UCSD-AML1 (cell line): ENCODE data around the gene AQP12A.
"Not testable (repeated sequence)": the region's sequence is repeated elsewhere in the genome, so short reads cannot be mapped to it uniquely, and the experiment has no call there.

ENCODE experiments used
- DNase-seq: peaks from one replicate; lab custom pipeline; 2025; ENCODE audit not compliant: unreplicated experiment; lab: John Stamatoyannopoulos, UW

The AQP12A gene

DNA sequence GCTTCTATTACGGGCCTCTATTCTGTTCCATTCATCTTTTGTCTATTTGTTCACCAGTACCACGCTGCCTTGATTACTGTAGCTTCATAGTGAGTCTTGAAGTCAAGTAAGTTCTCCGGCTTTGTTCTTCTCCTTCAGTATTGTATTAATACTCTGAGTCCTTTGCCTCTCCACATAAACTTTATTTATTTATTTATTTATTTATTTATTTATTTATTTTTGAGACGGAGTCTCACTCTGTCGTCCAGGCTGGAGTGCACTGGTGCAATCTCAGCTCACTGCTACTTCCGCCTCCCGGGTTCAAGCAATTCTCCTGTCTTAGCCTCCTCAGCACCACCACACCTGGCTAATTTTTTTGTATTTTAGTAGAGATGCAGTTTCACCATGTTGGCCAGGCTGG, 31.8 kb upstream of the AQP12A start:
- DNase-seq: not testable (repeated sequence)

DNA sequence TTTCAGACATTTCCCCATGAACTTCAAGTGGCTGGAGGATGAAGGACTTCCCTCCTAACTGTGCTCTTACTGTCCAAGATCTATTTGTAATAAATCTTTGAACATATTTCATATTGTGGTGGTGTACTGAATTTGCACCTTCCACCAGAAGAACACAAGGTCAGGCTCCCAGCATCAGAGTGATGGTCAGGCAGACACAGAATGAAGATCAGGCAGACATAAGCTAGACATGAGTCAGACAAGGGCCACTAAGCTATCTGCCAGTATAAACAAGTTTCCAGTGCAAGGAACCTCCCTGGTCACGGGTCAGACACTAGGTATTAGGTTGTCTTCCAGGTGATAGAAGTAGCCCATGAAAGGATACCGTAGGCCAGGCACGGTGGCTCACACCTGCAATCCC, 29.0 kb upstream of the AQP12A start:
- DNase-seq: no peak

- no peak for DNase-seq
Measured at GRCh38 chr2:240663546-240664190, 28.0 kb upstream of the AQP12A start.

- DNase-seq: no peak
Measured at GRCh38 chr2:240664622-240665021, 27.0 kb upstream of the AQP12A start.

DNA sequence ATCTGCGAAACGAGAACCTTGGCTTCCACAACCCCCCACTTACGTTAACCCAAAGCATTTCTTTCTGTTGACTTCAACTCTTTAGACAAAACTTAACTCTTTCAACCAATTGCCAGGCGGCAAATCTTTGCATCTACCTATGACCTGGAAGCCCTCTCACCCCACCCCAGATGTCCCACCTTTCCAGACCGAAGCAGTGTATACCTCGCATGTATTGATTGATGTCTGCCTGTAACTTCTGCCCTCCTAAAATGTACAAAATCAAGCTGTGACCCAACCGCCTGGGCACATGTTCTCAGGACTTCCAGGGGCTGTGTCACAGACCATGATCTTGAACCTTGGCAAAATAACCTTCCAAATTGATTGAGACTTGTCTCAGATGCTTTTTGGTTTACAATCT, 21.3 kb upstream of the AQP12A start:
- DNase-seq: no peak

DNA sequence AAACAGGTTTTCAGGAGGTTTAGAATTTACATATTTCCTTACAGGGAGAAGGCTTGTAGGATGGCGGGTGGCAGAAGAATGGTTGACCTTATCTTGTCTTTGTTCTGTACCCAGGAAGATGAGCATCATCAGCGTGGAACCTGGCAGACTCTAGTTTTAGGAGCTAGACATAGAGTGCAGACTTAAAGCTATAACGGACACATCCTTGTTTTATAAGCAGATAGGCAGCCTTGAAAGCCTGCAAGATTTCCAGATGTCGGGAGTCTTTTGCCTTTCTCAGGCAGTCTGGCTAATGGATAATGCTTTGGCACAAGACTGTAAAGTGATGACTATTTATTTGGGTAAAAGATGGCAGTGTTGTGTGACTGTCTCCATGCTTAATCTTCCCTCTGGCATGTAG, 20.7 kb upstream of the AQP12A start:
- no peak for DNase-seq

DNA sequence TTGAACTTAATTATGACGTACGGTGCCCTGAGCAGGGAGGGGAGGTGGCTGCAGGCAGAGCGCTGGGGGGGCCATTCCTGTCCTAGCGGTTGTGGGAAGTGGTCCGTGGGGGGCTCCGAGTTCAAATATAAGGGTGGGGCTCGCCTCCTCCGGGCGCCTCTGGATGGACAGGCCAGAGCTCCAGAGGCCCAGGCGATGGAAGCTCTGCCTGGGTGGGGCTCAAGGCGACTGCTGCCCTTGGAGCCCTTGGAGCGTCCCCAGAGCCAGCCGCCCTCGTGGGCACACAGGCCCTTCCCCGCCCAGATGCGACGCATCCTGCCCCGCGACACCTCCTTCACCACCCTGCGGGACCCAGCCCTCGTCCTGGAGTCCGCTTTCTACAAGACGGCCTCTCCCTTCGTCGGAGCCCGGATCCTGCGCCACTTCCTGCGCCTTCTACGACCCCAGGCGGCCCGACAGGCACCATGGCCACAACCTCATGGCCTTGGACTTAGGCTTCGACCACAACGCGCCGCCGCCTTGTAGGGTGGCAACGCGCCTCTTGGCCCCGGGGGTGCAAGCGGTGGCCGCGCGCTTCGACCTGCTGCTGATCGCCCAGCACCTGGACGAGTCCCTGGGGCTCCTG, 19.5 kb upstream of the AQP12A start:
- DNase-seq: no peak

GRCh38 chr2:240672701-240673190, 18.9 kb upstream of the AQP12A start:
- no peak for DNase-seq

- not testable (repeated sequence) for DNase-seq
Measured at GRCh38 chr2:240674461-240675184, 17.0 kb upstream of the AQP12A start.

DNA sequence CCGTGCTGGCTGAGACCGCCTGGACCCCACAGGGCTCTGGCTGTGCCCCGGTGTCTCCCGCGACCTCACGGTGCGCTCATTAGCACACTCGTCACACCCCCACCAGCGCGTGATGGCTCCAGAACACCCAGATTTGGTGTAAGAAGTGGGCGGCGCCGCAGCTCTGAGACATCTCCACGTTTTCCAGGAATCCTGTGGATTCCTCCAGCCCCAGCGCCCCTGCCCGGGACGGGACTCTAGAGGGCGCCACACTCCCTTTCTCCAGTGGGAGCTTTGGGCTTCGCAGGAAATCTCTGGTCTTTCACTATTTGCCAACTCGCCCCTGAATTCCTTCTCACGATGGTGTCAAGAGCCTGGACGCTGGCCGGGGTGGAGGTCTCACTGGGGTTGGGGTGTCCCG, 16.3 kb upstream of the AQP12A start:
- not testable (repeated sequence) for DNase-seq

GRCh38 chr2:240678043-240678442, 13.6 kb upstream of the AQP12A start:
- not testable (repeated sequence) for DNase-seq

DNA sequence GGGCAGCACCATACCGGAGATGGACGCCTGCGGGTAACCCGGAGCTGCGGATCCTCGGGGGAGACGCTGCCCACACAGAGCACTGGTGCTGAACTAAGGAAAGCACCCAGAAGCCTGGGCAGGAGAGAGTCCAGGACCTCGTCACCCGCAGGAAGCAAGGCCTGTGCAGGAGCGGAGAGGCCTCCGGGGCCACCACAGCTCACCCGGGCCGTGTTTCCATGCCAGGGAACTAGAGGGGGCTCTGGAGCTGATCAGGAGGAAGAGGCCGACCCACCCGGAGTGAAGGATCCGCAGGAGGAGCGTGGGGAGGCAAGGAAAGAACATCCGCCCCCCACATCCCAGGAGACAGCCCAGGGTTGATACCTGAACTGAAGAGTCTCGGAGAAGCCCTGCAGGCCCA, 12.8 kb upstream of the AQP12A start:
- DNase-seq: not testable (repeated sequence)

GRCh38 chr2:240680185-240680584, 11.5 kb upstream of the AQP12A start:
- not testable (repeated sequence) for DNase-seq

DNA sequence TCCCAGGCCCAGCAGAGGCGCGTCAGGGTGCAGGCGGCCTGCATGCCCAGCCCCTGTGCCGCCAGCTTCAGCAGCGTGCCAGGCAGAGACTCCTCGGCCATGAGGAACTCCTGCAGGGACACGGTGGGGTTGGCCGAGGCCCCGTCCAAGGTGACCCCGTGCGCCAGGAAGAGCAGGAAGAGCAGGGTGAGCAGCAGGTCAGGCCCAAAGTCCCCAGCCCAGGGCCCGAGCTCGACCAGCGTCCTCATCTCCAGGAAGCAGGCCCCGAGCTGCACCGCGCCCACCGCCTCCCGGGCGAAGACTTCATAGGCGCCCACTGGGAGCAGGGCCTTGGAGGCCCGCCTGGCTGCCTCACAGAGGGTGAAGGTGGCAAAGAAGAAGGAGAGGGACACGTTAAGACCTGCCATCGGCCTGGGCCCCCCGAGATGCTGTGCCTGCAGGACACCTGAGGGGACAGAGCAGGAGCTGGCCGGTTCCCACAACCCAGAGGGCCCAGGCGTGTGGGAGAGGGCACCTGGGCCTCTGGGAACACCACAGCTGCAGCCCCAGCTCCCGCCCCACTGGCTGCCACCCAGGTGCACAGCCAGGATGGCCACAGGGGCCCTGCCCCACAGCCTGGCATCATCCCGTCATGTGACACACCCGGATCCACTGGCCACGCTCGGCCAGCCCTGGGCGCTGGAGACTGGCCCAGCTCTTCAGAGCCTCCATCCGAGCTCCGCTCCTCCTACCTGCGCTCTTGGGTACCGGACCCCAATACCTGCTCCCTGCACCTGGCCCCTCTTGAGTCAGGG, 9.0 kb upstream of the AQP12A start, which contains the start of gene AQP12B:
Gene AQP12B (minus strand): TSS at position 455 of the 794 bp plus-strand sequence. CDS start 48 bp downstream, at position 407.
- not testable (repeated sequence) for DNase-seq

- DNase-seq: not testable (repeated sequence)
Measured at GRCh38 chr2:240683329-240683979, 8.2 kb upstream of the AQP12A start.

- DNase-seq: not testable (repeated sequence)
Measured at GRCh38 chr2:240683980-240684728, 7.5 kb upstream of the AQP12A start.

DNA sequence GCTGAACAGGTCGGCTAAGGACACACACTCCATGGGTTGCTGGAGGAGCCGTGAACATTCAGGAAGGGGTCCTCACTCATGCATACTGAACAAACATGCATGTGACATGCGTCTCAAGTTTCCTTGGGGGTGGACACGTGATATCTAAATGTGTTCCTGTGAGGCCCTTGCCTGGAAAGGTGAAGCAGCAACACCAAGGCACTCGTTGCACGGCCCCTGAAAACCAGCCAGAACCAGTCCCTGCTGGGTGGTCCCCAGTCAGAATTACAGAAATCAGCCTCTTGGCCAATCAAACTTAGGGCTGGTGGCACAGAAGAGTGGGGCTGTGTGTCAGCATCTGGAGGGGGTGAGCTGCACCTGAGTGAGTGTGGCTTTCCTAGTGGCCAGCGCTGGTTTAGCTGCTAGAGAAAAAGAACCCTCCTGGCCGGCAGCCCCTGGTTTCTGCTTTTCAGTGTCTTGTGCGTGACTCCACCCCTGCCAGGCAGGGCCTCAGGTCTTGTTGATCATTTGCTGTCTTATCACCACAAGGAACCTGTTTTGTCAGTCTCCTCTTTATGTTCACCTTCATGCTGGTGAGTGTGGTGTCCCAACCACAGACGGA, 5.8 kb upstream of the AQP12A start:
- DNase-seq: no peak

- no peak for DNase-seq
Measured at GRCh38 chr2:240686460-240686859, 5.2 kb upstream of the AQP12A start.

DNA sequence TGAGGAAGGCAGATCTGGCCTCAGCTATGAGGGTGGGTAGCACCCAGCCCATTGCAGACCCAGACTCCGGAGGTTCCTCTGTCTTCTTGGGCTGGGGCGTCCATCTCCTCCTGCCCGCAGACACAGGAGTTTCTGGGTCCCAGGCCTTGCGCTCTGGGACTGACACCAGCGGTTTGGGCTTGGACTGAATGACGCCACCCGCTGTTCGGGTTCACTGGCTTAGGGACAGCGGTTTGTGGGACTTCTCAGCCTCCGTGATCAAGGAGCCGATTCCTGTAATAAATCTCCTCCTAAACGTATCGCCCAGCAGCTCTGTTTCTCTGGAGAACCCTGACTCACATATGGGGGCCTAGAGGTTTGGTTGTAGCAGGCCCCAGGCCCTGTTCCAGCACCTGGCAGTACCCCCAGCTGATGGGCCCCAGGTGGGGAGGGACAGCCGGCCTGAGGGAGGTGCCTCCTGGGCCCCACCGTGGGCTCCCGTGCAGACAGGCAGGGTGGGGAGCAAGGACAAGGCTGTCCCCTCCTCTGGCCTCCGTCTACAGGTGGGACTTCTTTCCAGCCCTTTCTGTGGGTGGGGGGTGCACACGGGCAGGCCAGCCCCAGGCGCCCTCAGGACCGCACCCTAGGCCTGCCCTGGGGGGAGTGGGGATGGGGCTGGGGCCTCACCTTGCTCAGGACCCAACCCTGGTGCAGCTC, 4.5 kb upstream of the AQP12A start:
- DNase-seq: no peak
